Stomach (tissue), 19 donors: Measurements from ENCODE around the gene HDAC11. TPM values are rescaled to one million over a fixed set of nuclear protein-coding genes. Genes with fewer than 3 reads are reported as not detected.
A peak's percentile ranks its signal among the peaks of the same experiment; 100 is the strongest.
"Not testable (repeated sequence)": the region's sequence is repeated elsewhere in the genome, so short reads cannot be mapped to it uniquely, and the experiment has no call there.

ENCODE experiments used
- DNase-seq, 2 donors: peaks; one replicate each; pipeline versions ENCODE4 v3.0.0 to v3.0.0-alpha.2; 2013 to 2019
- H3K27ac ChIP-seq, 5 donors: fragments of 200-600 bp in 4 of 5; sonication (generic) in 4 of 5; one replicate each; pipeline ENCODE4 v1.5.1; 2013 to 2019; ENCODE audit warnings: mild to moderate bottlenecking in 1 of 5, moderate library complexity in 1 of 5
- H3K27me3 ChIP-seq, 3 donors: fragments of 200-600 bp; sonication (generic); one replicate each; pipeline ENCODE4 v1.5.1; 2017 to 2019; ENCODE audit warnings: mixed run types in 1 of 3
- H3K36me3 ChIP-seq, 4 donors: fragments of 200-600 bp; sonication (generic); 1 replicate in 3 of 4; 2 replicates in 1 of 4; pipeline ENCODE4 v1.5.1; 2016 to 2019
- H3K4me1 ChIP-seq, 4 donors: fragments of 200-600 bp; sonication (generic); one replicate each; pipeline ENCODE4 v1.5.1; 2016 to 2019
- H3K4me3 ChIP-seq, 4 donors: fragments of 200-600 bp; sonication (generic) in 3 of 4; one replicate each; pipeline ENCODE4 v1.5.1; 2016 to 2019; ENCODE audit warnings: mild to moderate bottlenecking in 1 of 4
- H3K9me3 ChIP-seq, 4 donors: fragments of 200-600 bp; sonication (generic); one replicate each; pipeline ENCODE4 v1.5.1; 2016 to 2019
- CTCF ChIP-seq, 7 experiments: fragments of 450-650 bp in 4 of 7; fragments of 200-600 bp in 3 of 7; sonication (generic) in 3 of 7; IDR thresholded peaks; one replicate each; pipeline ENCODE4 v1.5.1; 2016 to 2019; ENCODE audit warnings: antibody characterized with exemption in 7 of 7, control low read depth in 2 of 7, mild to moderate bottlenecking in 1 of 7
- EP300 ChIP-seq: sonication (generic); formaldehyde crosslinking; IDR thresholded peaks from one replicate; pipeline ENCODE4 v1.6.1; 2017; ENCODE audit warnings: antibody characterized with exemption
- POLR2A ChIP-seq, 4 donors: fragments of 450-650 bp; IDR thresholded peaks; one replicate each; pipeline ENCODE4 v1.6.1; 2016; ENCODE audit warnings: antibody characterized with exemption in 4 of 4, control low read depth in 2 of 4, mild to moderate bottlenecking in 1 of 4, moderate library complexity in 1 of 4
- POLR2AphosphoS5 ChIP-seq, 3 donors: sonication (generic); formaldehyde crosslinking; IDR thresholded peaks; one replicate each; pipeline ENCODE4 v1.6.1; 2016; ENCODE audit warnings: antibody characterized with exemption in 3 of 3
- WGBS, 5 donors: extraction: QIAGEN DNeasy Blood & Tissue Kit in 3 of 5; methylation state at CpG; one replicate each; pipeline versions ENCODE4 v1.1.5 to v1.1.7; 2013 to 2018; 5-methylcytosine and 5-hydroxymethylcytosine counted together
- intact Hi-C: fragments of 100-400 bp; cut with DNase I; formaldehyde crosslinking; loops from one replicate; pipeline ENCODE4 v1.15.1; 2023; ENCODE audit warnings: low total_unique reads
- long read RNA-seq, 10 donors: transcript quantifications; one replicate each; lab custom pipeline, GENCODE V29; 2026
- polyA plus RNA-seq, 3 donors: library from polyadenylated mRNA; stranded (reverse); fragments of 200-250 nt; gene quantifications; one replicate each; pipeline ENCODE4 v1.2.3, GENCODE V29; 2013
- total RNA-seq, 5 donors: library from RNA; depleted of rRNA; stranded (reverse); fragments of >200 nt; gene quantifications; one replicate each; pipeline versions ENCODE4 v1.1.0 to v1.2.3, GENCODE V29; 2014 to 2016
- donor health status: healthy with polysubstance abuse.
- donor health status: Bipolar disorder and iron deficiency.
- donor health status: healthy.

Gene HDAC11
- total RNA-seq (10 to 100 TPM in 2 of 5 donors, 1 to 10 TPM in 2, not detected in 1; 4.9 to 16.2 (median 12.4) TPM), polyA plus RNA-seq (10 to 100 TPM; 15.4 to 16.6 (median 16.3) TPM)
- long read RNA-seq, donor 1, result 0 reads
- long read RNA-seq, donor 2, result 0 reads
- long read RNA-seq, donor 3, partial matches to known transcripts, result 0 of 1 reads
- long read RNA-seq, donor 3, other reads (novel, unspliced or antisense), result 0 of 1 reads
- long read RNA-seq, donor 4, result 0 reads
- long read RNA-seq, donor 5, partial matches to known transcripts, result 0 of 4 reads
- long read RNA-seq, donor 5, other reads (novel, unspliced or antisense), result 0 of 4 reads
- long read RNA-seq, donor 6, result 0 reads
- long read RNA-seq, donor 7, partial matches to known transcripts, result 0 of 1 reads
- long read RNA-seq, donor 7, other reads (novel, unspliced or antisense), result 0 of 1 reads
- long read RNA-seq, donor 8, partial matches to known transcripts, result 0 of 2 reads
- long read RNA-seq, donor 8, other reads (novel, unspliced or antisense), result 0 of 2 reads
- long read RNA-seq, donor 9, result 0 reads
- long read RNA-seq, donor 10, result 0 reads

- Histone ChIP-seq H3K4me3 (peak within 1 kb of the TSS; percentile 65 to 84 (median 81)), H3K4me1 (peaks cover 18 to 44% (median 37%) of the 10 kb centered on the region in 4 donors), H3K27me3 (peaks cover 0 to 2% (median 0%) of the 10 kb centered on the region in 3 donors), H3K27ac (peak within 1 kb of the TSS; percentile 79 to 95 (median 94)), H3K9me3 (no peaks in the 10 kb centered on the region), H3K36me3 (peaks cover 0 to 12% (median 6%) of the 10 kb centered on the region in 4 donors)
- intact Hi-C loops, result no loop called here
- 0 to 1% (median 1%) methylated on average over 20 to 67 of the region's 67 CpGs for WGBS, 5 donors
- peak; percentile 99 for DNase-seq
- peak; percentile 18 to 94 (median 87) for TF ChIP-seq POLR2AphosphoS5 (IDR thresholded peaks at IDR 0.05)
- no peak for TF ChIP-seq EP300
- TF ChIP-seq POLR2A (IDR thresholded peaks at IDR 0.05), result peak in 2 of 4 donors; percentile 35 to 83
- peak in 5 of 7 experiments; percentile 20 to 74 (median 39) for TF ChIP-seq CTCF (IDR thresholded peaks at IDR 0.05)
Observed at GRCh38 chr3:13479582-13480339, at the start of gene HDAC11. Gene HDAC11, plus strand, starts transcription at chr3:13480306. Its CDS starts 42 bp downstream, at chr3:13480348.

- H3K36me3 ChIP-seq, H3K4me3 ChIP-seq, H3K27me3 ChIP-seq, H3K27ac ChIP-seq, DNase-seq, H3K4me1 ChIP-seq, intact Hi-C loops, H3K9me3 ChIP-seq: not testable (repeated sequence)
- WGBS, 5 donors, result 67 to 84% (median 78%) methylated on average over 2 of the region's 2 CpGs
Observed at GRCh38 chr3:13430411-13430875, 49.7 kb upstream of the HDAC11 start.

GRCh38 chr3:13432093-13432492 is 48.0 kb upstream of the HDAC11 start:
- WGBS, 5 donors, result 37 to 77% (median 50%) methylated on average over 1 of the region's 1 CpG
- intact Hi-C loops, result no loop called here
- TF ChIP-seq EP300 (no peak), POLR2AphosphoS5 (IDR thresholded peaks at IDR 0.05) (no peak), POLR2A (IDR thresholded peaks at IDR 0.05) (no peak), CTCF (IDR thresholded peaks at IDR 0.05) (no peak)

GRCh38 chr3:13433912-13434311 is 46.2 kb upstream of the HDAC11 start:
- Histone ChIP-seq H3K36me3 (no peaks in the 10 kb centered on the region), H3K27ac (no peak overlapping the region), H3K4me1 (no peaks in the 10 kb centered on the region), H3K9me3 (no peaks in the 10 kb centered on the region), H3K4me3 (no peak overlapping the region), H3K27me3 (no peaks in the 10 kb centered on the region)
- 82 to 91% (median 85%) methylated on average over 5 of the region's 5 CpGs for WGBS, 5 donors
- TF ChIP-seq EP300 (no peak), POLR2A (IDR thresholded peaks at IDR 0.05) (no peak), POLR2AphosphoS5 (IDR thresholded peaks at IDR 0.05) (no peak), CTCF (IDR thresholded peaks at IDR 0.05) (no peak)
- intact Hi-C loops, result no loop called here
- no peak for DNase-seq

More at GRCh38 chr3:13432093-13432492, 48.0 kb upstream of the HDAC11 start:
- H3K27me3 ChIP-seq, result no peaks in the 10 kb centered on the region
- DNase-seq, result no peak
- no peaks in the 10 kb centered on the region for H3K36me3 ChIP-seq
- H3K27ac ChIP-seq, result no peak overlapping the region
- H3K9me3 ChIP-seq, result no peaks in the 10 kb centered on the region
- H3K4me1 ChIP-seq, result no peaks in the 10 kb centered on the region
- no peak overlapping the region for H3K4me3 ChIP-seq

- H3K27me3 ChIP-seq, intact Hi-C loops, H3K4me3 ChIP-seq, H3K36me3 ChIP-seq, DNase-seq, H3K27ac ChIP-seq, H3K9me3 ChIP-seq, H3K4me1 ChIP-seq: not testable (repeated sequence)
- 76 to 92% (median 87%) methylated on average over 4 of the region's 4 CpGs for WGBS, 5 donors
Observed at GRCh38 chr3:13436213-13436612, 43.9 kb upstream of the HDAC11 start.
